Activated CD4-positive, alpha-beta T cell treated with anti-CD3 and anti-CD28 coated beads for 4 hours (primary cell): Measurements from ENCODE around the gene TYW1.
"Not testable (repeated sequence)": the region's sequence is repeated elsewhere in the genome, so short reads cannot be mapped to it uniquely, and the experiment has no call there.

ENCODE experiments used
- DNase-seq, 2 donors: peaks; one replicate each; pipeline ENCODE4 v3.0.0-alpha.2; 2020

TYW1 gene

GRCh38 chr7:66996444-66997191 lies at the start of gene TYW1:
TYW1 (plus strand) TSS chr7:66996833; CDS start chr7:66996979, 146 bp downstream.
- DNase-seq, result peak; percentile 95 to 98

- DNase-seq, result no peak
Observed at GRCh38 chr7:66948480-66949109, 48.0 kb upstream of the TYW1 start.

GRCh38 chr7:66950311-66950710 lies 46.3 kb upstream of the TYW1 start:
- DNase-seq, result no peak

- DNase-seq, result no peak
Observed at GRCh38 chr7:66950763-66951162, 45.9 kb upstream of the TYW1 start.

- DNase-seq, result no peak
Observed at GRCh38 chr7:66952343-66953043, 44.1 kb upstream of the TYW1 start.

DNA sequence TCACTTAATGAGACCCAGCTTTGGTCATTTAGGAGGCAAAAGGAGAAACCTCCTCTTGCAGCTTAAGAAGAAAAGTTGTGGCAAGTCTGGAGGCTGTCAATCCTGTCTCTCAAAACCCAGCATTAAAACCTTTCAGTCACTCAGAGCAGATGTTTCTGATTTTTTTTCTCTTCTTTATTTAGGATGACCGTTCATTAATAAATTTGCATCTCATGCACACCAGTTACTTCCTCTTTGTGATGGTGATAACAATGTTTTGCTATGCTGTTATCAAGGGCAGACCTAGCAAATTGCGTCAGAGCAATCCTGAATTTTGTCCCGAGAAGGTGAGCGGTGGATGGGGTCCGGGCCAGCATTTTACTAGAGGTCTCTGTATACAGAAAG lies 43.6 kb upstream of the TYW1 start:
- DNase-seq, result no peak

GRCh38 chr7:66957595-66958290 lies 38.9 kb upstream of the TYW1 start:
- no peak for DNase-seq

- DNase-seq, result no peak
Observed at GRCh38 chr7:66958538-66959350, 37.9 kb upstream of the TYW1 start.

DNA sequence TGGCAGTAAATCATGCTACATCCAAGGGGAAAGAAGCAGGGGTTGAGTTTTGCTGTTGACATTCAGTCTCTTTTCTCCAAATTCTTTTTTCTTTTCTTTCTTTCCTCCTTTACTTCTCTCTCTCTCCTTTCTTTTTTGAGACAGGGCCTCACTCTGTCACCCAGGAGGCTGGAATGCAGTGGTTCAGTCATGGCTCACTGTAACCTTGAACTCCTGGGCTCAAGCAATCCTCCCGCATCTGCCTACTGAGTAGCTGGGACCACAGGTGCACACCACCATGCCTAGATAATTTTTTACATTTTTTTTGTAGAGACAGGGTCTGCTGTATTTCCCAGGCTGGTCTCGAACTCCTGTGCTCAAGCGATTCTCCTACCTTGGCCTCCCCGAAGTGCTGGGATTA lies 36.4 kb upstream of the TYW1 start:
- no peak for DNase-seq

DNA sequence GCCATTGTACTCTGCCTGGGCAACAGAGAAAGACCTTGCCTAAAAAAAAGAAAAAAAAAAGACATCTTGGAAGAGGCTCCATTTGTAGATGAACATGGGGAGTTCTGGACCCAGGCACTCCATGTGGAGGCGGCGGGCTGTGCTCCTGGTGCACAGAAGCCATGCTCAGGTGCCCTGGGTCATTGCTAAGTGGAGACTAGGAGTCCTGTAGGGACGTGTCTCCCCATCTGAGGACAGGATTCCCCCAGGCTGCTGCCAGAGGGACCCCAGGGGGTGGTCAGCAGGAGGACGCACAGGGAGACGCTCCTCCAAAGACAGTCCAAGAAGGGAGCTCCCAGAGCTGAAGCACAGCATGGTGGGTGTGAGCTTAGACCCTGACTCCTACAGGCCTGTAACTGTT lies 35.5 kb upstream of the TYW1 start:
- DNase-seq, result no peak

DNA sequence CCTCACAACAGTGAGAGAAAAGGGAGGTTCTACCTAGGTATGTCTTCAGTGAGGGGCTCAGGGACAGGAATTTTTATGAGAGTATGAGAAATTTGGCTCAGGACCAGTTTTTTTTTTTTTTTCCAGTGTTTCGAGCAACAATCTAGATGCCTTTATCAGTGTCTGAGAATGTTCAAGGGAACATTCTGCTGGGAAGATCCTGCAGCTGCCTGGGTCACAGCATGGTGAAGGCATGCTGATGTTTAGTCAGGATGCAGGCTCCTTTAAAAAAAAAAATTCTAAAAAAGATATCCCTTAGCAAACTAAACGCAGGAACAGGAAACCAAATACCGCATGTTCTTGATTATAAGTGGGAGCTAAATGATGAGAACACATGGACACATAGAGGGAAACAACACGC lies 32.2 kb upstream of the TYW1 start:
- no peak for DNase-seq

DNA sequence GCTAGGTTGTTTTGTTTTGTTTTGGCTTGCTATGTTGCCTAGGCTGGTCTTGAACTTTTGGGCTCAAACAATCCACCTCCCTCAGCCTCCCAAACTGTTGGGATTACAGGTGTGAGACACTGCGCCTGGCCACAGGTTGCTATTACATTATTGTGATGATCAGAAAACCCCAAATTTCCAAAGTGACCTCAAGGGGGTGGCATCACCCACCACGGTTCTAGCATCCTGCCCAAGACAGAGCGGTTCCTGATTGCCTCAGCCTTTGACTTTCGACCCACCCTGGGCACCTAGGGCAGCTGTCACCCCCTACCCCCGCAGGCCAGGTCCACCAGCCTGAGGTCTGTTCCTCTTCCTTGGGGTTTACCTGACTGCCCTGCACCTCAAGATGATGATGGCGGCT lies 29.6 kb upstream of the TYW1 start:
- DNase-seq, result no peak

- DNase-seq, result not testable (repeated sequence)
Observed at GRCh38 chr7:66969001-66969400, 27.6 kb upstream of the TYW1 start.

- no peak for DNase-seq
Observed at GRCh38 chr7:66970310-66970709, 26.3 kb upstream of the TYW1 start.

GRCh38 chr7:66974986-66975590 lies 21.5 kb upstream of the TYW1 start:
- no peak for DNase-seq

DNA sequence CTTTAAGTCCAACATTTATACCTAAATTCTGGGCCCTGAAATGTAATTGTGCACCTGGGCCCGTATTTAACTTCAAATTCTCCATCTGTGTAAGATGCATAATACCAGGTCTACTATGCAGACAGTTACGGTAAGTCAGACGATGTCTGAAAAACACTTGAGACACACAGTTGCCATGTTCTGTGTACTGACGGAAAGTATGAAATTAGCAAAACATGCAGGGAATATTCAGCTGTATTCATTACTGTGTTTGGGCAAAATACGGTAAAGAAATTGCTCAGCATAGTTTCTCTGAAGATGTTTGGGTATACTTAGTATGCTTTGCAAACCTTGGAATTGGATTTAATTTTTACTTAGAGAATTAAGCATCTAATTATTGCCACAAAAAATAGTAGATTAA lies 18.3 kb upstream of the TYW1 start:
- not testable (repeated sequence) for DNase-seq

DNA sequence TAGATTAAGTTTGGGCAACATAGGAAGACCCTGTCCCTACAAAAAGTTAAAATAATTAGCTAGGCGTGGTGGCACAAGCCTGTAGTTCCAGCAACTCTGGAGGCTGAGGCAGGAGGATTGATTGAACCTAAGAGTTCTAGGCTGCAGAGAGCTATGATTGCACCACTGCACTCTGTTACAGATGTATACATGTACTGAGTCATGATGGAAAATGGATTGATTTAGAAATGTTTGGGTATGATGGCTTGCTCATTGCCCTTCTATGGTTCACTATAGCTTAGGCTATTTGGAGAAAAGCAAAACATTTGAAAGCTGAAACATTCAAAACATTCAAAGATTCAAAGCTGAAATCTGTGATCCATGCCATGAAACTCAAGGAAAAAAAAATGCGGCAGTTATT lies 17.6 kb upstream of the TYW1 start:
- DNase-seq, result not testable (repeated sequence)

DNA sequence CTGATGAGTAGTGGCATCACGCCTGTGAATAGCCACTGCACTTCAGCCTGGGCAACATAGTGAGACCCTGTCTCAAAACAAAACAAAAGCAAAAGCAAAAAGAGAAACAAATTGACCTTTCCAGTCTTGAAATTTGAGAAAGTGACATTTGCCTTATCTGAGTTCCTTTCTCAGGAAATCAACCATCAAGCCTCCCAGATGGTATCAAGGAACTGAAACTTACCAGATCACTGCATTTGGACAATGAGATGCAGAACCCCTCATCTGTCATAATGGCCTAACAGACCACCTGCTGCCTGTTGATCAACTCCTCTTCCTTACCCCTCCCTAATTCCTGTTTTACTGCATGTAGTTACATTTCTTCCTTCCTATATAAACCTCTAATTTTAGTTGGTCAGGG lies 16.3 kb upstream of the TYW1 start:
- DNase-seq, result not testable (repeated sequence)

DNA sequence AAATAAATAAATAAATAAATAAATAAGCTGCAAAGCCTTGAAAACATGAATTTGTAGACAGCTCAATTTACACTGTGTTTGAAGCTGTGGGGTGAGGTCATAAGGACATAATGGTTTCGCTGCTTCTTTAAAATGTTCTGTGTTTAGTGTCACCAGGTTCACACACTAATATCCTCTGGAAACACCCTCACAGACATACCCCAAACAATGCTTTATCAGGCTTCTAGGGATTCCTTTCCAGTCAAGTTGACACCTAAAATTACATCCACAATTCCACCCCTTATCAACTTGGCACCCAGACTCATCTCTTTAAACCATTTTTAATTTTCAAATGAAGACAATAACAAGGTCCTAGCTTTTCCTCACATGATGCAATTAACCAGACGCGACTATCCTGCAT lies 7.1 kb upstream of the TYW1 start:
- not testable (repeated sequence) for DNase-seq

GRCh38 chr7:66994051-66994450 lies 2.6 kb upstream of the TYW1 start:
- DNase-seq, result not testable (repeated sequence)

GRCh38 chr7:66994691-66995049 lies 2.0 kb upstream of the TYW1 start:
- DNase-seq, result peak; percentile 50 to 59
